ENCODE data around the gene PIH1D2.
A peak's percentile ranks its signal among the peaks of the same experiment; 100 is the strongest.
"Not testable (repeated sequence)": the region's sequence is repeated elsewhere in the genome, so short reads cannot be mapped to it uniquely, and the experiment has no call there.

The PIH1D2 gene

GRCh38 chr11:112062923-112063322 is 10.9 kb downstream of the PIH1D2 start:
- H3K27ac ChIP-seq, result no peak overlapping the region
- no peak overlapping the region for H3K4me3 ChIP-seq

GRCh38 chr11:112058103-112058502 is 15.7 kb downstream of the PIH1D2 start:
- Histone ChIP-seq H3K27ac (no peak overlapping the region), H3K4me3 (no peak overlapping the region)

DNA sequence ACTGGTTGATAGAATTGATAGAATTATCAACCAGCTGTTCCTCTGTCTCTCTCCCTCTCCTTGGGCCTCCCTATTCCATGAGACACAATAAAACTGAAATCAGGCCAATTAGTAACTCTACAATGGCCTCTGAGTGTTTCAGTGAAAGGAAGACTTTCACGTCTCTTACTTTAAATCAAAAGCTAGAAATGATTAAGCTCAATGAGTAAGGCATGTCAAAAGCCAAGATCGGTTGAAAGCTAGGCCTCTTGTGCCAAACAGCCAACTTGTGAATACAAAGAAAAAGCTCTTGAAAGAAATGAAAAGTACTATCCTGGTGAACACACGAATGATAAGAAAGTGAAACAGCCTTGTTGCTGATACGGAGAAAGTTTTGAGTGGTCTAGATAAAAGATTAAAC is 16.6 kb downstream of the PIH1D2 start:
- Histone ChIP-seq H3K27ac (no peak overlapping the region), H3K4me3 (no peak overlapping the region)

GRCh38 chr11:112051768-112052167 is 22.0 kb downstream of the PIH1D2 start:
- Histone ChIP-seq H3K27ac (no peak overlapping the region), H3K4me3 (no peak overlapping the region)

- H3K4me3 ChIP-seq, result no peak overlapping the region
- H3K27ac ChIP-seq, result no peak overlapping the region
Observed at GRCh38 chr11:112050721-112051120, 23.1 kb downstream of the PIH1D2 start.

- Histone ChIP-seq H3K27ac (no peak overlapping the region), H3K4me3 (no peak overlapping the region)
Observed at GRCh38 chr11:112049777-112050176, 24.0 kb downstream of the PIH1D2 start.

DNA sequence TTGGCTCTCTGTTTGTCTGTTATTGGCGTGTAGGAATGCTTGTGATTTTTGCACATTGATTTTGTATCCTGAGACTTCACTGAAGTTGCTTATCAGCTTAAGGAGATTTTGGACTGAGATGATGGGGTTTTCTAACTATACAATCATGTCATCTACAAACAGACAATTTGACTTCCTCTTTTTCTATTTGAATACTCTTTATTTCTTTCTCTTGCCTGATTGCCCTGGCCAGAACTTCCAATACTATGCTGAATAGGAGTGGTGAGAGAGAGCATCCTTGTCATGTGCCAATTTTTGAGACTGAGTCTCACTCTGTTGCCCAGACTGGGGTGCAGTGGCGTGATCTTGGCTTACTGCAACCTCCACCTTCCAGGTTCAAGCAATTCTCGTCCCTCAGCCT is 25.6 kb downstream of the PIH1D2 start:
- H3K4me3 ChIP-seq, H3K27ac ChIP-seq: not testable (repeated sequence)

DNA sequence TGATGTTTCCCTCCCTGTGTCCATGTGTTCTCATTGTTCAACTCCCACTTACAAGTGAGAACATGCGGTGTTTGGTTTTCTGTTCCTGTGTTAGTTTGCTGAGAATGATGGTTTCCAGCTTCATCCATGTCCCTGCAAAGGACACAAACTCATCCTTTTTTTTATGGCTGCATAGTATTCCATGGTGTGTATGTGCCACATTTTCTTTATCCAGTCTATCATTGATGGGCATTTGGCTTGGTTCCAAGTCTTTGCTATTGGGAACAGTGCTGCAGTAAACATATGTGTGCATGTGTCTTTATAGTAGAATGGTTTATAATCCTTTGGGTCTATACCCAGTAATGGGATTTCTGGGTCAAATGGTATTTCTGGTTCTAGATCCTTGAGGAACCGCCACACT is 27.2 kb downstream of the PIH1D2 start:
- H3K27ac ChIP-seq, H3K4me3 ChIP-seq: not testable (repeated sequence)

DNA sequence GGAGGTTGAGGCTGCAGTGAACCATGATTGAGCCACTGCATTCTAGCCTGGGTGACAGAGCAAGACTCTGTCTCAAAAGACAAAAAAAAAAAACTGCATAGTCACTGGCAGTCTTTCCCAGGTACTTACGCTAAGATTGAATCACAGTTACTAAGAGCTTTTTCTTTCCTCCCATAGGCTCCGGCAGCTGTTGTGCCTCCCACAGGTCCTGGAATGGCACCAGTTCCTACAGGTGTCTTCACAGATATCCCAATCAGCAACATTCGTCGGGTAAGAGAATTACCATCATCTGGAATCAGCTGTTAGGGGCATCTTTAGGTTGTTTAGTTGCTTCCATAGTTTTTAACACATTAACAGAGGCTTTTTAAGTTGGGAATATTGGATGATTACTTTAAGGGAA is 28.9 kb downstream of the PIH1D2 start:
- Histone ChIP-seq H3K4me3 (no peak overlapping the region), H3K27ac (no peak overlapping the region)

GRCh38 chr11:112042961-112043304 is 30.9 kb downstream of the PIH1D2 start:
- Histone ChIP-seq H3K27ac (no peak overlapping the region), H3K4me3 (no peak overlapping the region)

DNA sequence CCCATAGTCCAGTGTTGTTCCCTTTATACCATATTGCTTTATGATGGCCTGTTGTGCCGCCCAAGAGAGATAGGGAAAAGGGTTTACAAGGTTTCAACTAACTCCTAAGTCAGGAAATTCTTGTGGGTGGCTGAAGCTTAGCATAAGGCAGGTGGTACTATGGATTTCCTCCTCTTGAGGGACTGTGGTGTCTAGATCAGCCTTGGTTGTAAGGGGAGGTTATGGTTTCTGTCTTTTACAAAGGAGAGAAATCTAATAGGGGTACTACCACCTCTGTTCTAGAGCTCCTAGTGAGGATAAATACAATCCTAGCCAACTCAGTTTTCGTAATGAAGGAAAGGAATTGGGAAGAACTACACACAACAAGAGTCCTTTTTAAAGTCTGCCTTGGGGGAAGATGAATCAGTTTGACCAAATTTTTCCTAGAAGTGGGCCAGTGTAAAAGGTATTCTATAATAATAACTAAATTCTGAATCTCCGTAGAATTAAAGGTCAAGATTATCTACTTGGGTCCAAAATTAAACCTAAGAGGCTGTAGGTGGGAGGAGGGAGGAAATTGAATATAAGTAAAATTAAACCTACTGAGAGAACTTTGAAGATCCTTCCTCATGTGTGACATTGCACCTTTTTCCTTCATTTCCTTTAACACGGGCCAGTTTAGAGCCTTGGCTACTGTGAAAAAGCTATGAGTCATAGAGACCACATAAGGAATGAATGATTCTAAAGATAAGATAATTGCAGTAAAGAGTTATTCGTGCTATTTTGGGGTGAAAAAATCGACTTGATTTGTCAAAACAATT is 31.5 kb downstream of the PIH1D2 start:
- H3K27ac ChIP-seq, result no peak overlapping the region

GRCh38 chr11:112037527-112037926 is 36.3 kb downstream of the PIH1D2 start:
- Histone ChIP-seq H3K4me3 (no peak overlapping the region), H3K27ac (no peak overlapping the region)

More for the DNA sequence above, 31.5 kb downstream of the PIH1D2 start:
- no peak overlapping the region for H3K4me3 ChIP-seq

GRCh38 chr11:112033902-112034301 is 39.9 kb downstream of the PIH1D2 start:
- Histone ChIP-seq H3K4me3 (no peak overlapping the region), H3K27ac (no peak overlapping the region)

- Histone ChIP-seq H3K27ac (no peak overlapping the region), H3K4me3 (no peak overlapping the region)
Observed at GRCh38 chr11:112029460-112029859, 44.4 kb downstream of the PIH1D2 start.

GRCh38 chr11:112026784-112027410 is 46.9 kb downstream of the PIH1D2 start:
- not testable (repeated sequence) for H3K27ac ChIP-seq, H3K4me3 ChIP-seq

DNA sequence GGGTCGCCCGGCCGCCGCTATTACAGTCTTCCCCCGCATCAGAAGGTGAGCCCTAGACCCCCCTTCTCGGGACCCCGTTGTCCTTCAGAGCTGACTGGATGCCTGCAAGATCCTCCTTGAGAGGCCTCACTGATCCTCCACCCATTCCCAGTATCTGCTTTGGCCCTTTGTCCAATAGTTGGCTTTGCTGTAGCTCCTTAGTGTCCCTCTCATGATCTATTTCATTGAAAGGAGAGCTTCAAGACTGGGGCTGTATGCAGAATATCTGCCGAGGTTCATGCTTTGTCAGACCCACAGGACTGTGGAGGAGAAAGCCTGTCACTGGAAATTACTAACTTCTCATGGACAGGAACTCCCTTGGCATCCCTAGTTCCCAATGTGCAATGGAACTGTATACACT is 48.1 kb downstream of the PIH1D2 start:
- Histone ChIP-seq H3K4me3 (peak overlapping the region; percentile 56 to 86 (median 77)), H3K27ac (peak overlapping the region; percentile 62 to 96 (median 90))

- Histone ChIP-seq H3K27ac (peak within 1 kb of the TSS; percentile 66 to 96 (median 90)), H3K4me3 (peak within 1 kb of the TSS; percentile 56 to 86 (median 77))
Observed at GRCh38 chr11:112024773-112025678, 48.8 kb downstream of the PIH1D2 start, which contains the start of gene DLAT. TSS of gene DLAT (plus strand) at chr11:112025408. CDS start at chr11:112025473, 65 bp downstream.

GRCh38 chr11:112024178-112024772 is 49.5 kb downstream of the PIH1D2 start:
- H3K27ac ChIP-seq, result peak overlapping the region; percentile 66 to 96 (median 90)

DNA sequence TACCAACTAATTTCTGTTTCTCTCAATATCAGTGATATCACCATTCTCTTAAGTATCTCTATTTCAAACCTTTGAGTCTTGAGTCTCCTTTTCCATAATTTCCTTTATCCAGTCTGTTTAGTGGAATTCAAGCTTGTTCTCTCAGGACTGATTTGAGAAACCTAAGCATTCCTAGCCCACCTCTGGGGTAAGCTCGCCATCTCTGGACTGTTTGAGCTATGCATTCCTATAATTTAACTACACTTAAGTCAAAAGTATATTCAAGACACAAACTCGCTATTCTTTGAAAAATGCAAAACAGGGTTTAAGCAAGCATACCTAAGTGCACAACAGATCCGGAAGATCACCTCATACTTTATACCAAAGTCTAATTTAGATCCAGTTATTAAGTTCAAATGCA is 50.7 kb downstream of the PIH1D2 start:
- no peak overlapping the region for H3K27ac ChIP-seq
- no peak overlapping the region for H3K4me3 ChIP-seq

More at GRCh38 chr11:112024178-112024772, 49.5 kb downstream of the PIH1D2 start:
- peak overlapping the region; percentile 56 to 86 (median 77) for H3K4me3 ChIP-seq

DNA sequence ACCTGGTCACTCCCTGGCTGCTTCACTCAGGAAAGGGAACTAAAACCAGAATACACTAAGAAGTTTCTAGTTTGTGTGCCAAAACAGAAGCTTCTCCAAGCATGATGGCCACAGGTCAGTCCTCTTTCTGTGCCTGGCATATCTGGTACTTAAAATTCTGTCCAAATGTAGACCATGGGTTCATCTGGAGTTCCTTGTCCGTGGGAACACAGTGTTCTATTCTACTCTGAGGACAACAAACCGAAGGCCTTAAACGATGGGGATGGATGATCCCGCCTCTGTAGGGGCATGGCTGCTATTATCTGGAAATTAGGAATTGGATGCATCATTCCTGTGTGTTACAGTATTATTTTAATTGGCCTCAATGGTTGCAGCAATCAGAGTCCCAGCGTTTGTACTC is 54.8 kb downstream of the PIH1D2 start:
- no peak overlapping the region for H3K4me3 ChIP-seq
- no peak overlapping the region for H3K27ac ChIP-seq
